Cardiac ventricle fibroblast (primary cell): ENCODE data around the gene RABGGTA. TPM values are rescaled to one million over a fixed set of nuclear protein-coding genes. Genes with fewer than 3 reads are reported as not detected.

Experiments used
- total RNA-seq: library from RNA; depleted of rRNA; stranded (reverse); fragments of >200 nt; gene quantifications from 2 replicates; pipeline ENCODE4 v1.2.3, GENCODE V29; 2015

The RABGGTA gene
- 13.7 and 17.5 TPM in 2 replicates for total RNA-seq

DNA sequence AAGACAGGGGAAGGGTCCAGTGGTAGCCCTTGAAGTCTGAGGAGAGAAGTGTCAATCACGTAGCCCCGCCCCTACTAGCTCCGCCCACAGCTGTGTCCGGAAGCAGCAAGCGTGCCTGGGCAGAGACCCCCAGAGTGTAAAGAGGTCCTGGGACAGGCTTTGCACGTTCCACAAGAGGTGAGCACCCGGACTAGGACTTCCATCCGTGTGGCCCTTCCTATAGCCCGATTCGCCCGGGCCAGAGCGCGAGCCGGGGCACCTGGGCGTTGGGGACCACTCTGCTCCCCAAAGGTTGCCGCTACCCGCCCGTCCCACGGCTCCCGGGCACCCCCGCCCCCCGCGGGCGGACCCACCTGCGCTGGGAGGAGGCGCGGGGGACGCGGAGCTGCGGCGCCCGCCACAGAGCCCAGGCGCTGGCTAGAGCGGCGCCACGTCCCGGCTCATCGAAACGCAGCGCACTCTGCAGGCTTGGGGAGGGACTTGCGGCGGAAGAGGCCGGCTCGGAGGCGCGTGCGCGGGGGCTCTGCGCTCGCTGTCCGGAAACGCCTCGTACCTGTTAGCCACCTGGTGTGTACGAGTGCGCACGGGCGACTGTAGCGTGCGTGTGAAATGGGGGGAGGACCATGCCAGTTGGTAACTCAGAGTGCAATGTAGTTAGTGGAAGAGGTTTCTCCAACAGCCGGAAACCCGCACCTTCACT lies at the start of gene RABGGTA:
RABGGTA (minus strand) TSS at position 464 of the 700 bp plus-strand sequence. CDS start 482 bp downstream, outside the sequence.

GRCh38 chr14:24310646-24311604 lies 39.5 kb upstream of the RABGGTA start, which contains the start of gene LTB4R:
Gene LTB4R (plus strand): TSS chr14:24311502. CDS start chr14:24315652, 4,150 bp downstream.

DNA sequence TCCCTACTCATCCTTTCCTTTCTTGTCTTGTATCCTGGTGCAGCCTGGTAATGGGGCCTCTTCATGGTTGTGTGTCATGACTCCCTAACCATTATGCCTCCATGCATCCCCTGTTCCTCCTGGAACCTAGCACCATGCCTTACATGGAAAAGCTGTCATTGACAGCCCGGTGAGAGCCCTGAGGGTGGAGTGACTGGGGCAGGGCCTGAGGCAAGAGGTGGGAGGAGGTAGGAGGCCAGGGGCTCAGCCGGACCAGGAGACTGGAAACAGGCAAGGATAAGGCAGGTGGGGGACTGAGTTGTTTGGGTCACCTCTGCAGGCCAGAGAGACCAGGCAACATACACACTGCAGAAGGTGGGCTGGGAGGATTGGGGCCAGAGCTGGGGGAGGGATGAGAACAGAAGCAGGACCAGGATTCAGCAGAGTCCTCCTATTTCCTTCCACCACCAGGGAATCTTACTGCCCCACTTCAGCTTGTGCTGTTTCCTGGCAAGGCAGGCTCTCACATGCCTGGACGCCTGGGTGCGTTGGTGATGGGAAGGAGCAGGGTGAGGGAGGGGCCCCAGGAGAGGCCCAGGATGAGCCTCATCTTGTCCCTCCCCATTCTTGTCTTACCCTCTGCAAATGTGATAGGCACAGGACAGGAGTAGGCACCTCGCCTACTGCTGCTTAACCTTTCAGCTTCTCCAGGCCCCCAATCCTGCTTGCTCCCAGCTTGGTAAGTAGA lies 38.3 kb upstream of the RABGGTA start, which contains the start of gene LTB4R2:
LTB4R2 (plus strand) TSS at position 603 of the 727 bp plus-strand sequence. CDS start 525 bp downstream, outside the sequence.

GRCh38 chr14:24307575-24308341 lies 36.4 kb upstream of the RABGGTA start, which contains the start of gene CIDEB:
Gene CIDEB (minus strand): TSS chr14:24307977. CDS start chr14:24307858, 119 bp downstream.

DNA sequence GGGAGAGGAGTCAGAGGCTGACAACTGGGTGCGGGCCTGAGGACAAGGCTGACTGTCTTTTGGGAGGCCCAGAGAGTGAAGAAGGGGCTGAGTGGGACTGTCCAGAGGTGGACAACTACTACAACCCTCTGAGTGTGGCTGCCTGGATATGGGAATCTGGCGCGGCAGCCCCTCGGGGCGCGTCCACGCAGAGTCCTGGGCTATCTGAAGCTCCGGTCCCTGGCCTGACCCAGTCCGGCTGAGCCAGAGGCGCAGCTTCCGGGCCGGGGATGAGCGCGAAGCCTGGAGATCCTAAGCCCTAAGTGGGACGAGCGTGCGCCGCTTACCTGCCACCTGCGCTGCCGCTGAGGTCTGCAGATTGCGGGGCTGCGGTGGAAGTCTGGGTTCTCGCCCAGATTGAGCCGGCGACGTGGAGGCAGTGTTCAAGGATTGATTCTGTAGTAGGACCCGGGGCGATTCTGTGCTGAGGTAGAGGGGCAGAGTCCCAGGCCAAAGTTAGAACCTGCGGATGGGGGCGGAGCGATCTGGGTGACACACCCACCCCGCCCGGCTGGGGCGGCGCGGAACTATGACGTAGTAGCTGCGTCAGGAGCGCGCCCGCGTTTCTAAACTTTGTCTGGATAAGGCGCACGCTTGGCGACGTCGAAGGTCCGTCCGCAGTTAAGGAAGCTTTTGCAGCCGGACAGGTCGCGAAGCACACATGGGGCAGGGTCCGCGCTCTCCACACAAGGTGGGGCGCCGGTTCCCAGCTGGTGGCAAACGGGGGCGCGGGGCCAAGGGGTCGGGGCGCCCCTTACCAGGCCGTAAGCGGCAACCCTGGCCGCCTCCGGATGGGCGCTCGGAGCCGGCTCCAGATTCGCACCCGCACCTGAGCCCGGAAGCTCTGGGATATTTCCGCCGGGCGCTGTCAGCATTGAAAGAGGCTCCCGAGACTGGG lies 28.1 kb upstream of the RABGGTA start, which contains the start of the genes DHRS1 and NOP9:
DHRS1 (minus strand) TSS at position 526 of the 937 bp plus-strand sequence. CDS start 674 bp downstream, outside the sequence.
NOP9 (plus strand) TSS at position 596 of the 937 bp plus-strand sequence; CDS start at position 701, 105 bp downstream.

GRCh38 chr14:24262821-24263733 lies 8.3 kb downstream of the RABGGTA start, which contains the start of gene TGM1:
Gene TGM1 (minus strand): TSS chr14:24263177. CDS start chr14:24262352, 825 bp downstream.

DNA sequence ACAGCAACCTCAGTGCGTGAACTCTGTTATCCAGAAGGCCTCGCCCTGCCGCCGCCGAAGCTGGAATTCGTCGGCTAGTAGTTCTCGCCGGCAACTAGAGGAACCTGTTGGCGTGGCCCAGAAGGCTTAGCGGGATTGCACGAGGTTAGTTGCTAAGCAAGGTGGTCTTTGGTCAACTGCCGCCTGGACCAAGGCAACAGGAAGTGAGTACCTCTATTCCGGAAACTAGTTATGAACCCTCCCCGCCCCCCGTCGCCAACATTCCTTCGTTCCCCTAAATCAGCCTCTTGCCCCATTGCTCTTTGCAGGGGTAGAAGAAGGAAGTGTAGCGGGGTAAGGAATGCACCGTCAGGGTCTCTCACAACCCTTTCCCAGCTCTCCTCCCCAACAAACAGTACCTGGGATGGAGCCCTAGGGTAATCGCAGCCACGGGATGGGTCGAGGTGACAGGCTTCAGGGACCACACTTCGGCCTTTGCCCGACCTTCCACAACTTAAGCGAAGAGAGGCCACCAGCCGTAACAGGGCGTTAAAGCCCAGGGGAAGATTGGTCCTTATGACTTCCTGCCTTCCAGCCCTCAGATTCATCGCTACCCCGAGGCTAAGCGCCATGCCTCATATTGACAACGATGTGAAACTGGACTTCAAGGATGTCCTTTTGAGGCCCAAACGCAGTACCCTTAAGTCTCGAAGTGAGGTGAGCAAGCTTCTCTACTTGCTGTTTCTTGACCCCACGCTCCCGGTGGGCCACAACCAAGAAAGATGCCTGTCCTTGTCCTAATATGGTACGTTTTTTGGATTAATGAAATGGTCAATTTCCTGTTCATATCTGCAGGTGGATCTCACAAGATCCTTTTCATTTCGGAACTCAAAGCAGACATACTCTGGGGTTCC lies 38.5 kb downstream of the RABGGTA start, which contains the start of gene GMPR2:
GMPR2 (plus strand) TSS at position 285 of the 893 bp plus-strand sequence; CDS start at position 610, 325 bp downstream.

DNA sequence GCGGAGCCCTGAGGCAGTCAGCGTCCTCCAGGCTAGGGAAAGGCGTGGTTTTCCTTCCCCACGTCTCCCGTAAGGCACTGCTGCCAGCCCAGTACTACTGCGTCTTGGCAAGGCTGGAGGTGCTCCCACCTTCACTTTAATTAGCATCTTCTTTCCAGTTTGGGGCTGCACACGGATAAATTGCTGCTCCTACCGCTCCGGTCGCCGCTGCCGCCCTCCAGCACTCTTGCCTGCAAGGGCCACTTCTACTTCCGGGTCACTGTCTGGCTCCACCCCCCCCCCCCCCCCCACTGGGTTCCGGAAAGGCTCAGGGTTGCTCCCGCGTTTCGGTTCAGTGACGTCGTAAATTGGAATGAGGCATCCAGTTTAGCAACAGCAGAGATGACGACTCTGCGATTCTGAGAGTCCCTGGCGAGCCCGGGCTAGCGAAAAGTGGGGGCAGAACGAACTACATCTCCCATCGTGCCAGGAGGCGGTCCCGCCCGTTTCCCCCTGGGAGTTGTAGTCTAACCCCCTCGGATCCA lies 39.2 kb downstream of the RABGGTA start, which contains the start of gene NEDD8:
NEDD8 (minus strand) TSS at position 247 of the 524 bp plus-strand sequence; CDS start at position 147, 100 bp downstream.

Other genes starting within 250 kb of the RABGGTA start
- not detected in 2 replicates for gene CARMIL3, start 219.6 kb downstream of the RABGGTA start, total RNA-seq
- not detected in 2 replicates for gene CPNE6, start 200.0 kb downstream of the RABGGTA start, total RNA-seq
- 8.2 and 11.6 TPM in 2 replicates for gene PCK2, start 177.3 kb downstream of the RABGGTA start, total RNA-seq
- gene DCAF11, start 156.8 kb downstream of the RABGGTA start, total RNA-seq: 41.8 and 49.5 TPM in 2 replicates
- gene NRL, start 156.6 kb downstream of the RABGGTA start, total RNA-seq: 0.73 and 0.75 TPM in 2 replicates
- gene FITM1, start 140.9 kb downstream of the RABGGTA start, total RNA-seq: 0.20 TPM in 1 of 2 replicates, not detected in the other
- 123 and 136 TPM in 2 replicates for gene PSME1, start 135.4 kb downstream of the RABGGTA start, total RNA-seq
- gene EMC9, start 130.0 kb downstream of the RABGGTA start, total RNA-seq: 8.3 and 10.2 TPM in 2 replicates
- 52.9 and 82.8 TPM in 2 replicates for gene PSME2, start 125.0 kb downstream of the RABGGTA start, total RNA-seq
- 50.1 and 66.3 TPM in 2 replicates for gene RNF31, start 124.1 kb downstream of the RABGGTA start, total RNA-seq
- 30.3 and 35.5 TPM in 2 replicates for gene IRF9, start 110.3 kb downstream of the RABGGTA start, total RNA-seq
- gene REC8, start 99.5 kb downstream of the RABGGTA start, total RNA-seq: 0.25 and 1.1 TPM in 2 replicates
- 33.4 and 39.3 TPM in 2 replicates for gene IPO4, start 82.8 kb downstream of the RABGGTA start, total RNA-seq
- 73.6 and 75.1 TPM in 2 replicates for gene TM9SF1, start 76.2 kb downstream of the RABGGTA start, total RNA-seq
- not detected in 2 replicates for gene TSSK4, start 65.9 kb downstream of the RABGGTA start, total RNA-seq
- 31.4 and 43.9 TPM in 2 replicates for gene CHMP4A, start 58.1 kb downstream of the RABGGTA start, total RNA-seq
- 10.2 and 11.2 TPM in 2 replicates for gene MDP1, start 55.5 kb downstream of the RABGGTA start, total RNA-seq
- gene NEDD8, start 39.2 kb downstream of the RABGGTA start, total RNA-seq: 96.5 and 125 TPM in 2 replicates
- gene GMPR2, start 38.7 kb downstream of the RABGGTA start, total RNA-seq: 49.8 and 65.4 TPM in 2 replicates
- 22.0 and 32.4 TPM in 2 replicates for gene TINF2, start 29.0 kb downstream of the RABGGTA start, total RNA-seq
- 0.06 and 0.73 TPM in 2 replicates for gene TGM1, start 8.4 kb downstream of the RABGGTA start, total RNA-seq
- gene DHRS1, start 28.2 kb upstream of the RABGGTA start, total RNA-seq: 10.7 and 26.9 TPM in 2 replicates
- gene NOP9, start 28.3 kb upstream of the RABGGTA start, total RNA-seq: 9.2 and 9.9 TPM in 2 replicates
- 1.7 and 1.8 TPM in 2 replicates for gene CIDEB, start 36.4 kb upstream of the RABGGTA start, total RNA-seq
- 1.9 and 2.6 TPM in 2 replicates for gene LTB4R2, start 38.5 kb upstream of the RABGGTA start, total RNA-seq
- 0.59 and 1.1 TPM in 2 replicates for gene LTB4R, start 39.9 kb upstream of the RABGGTA start, total RNA-seq
- 0.94 and 2.1 TPM in 2 replicates for gene ADCY4, start 63.5 kb upstream of the RABGGTA start, total RNA-seq
- 1.1 and 2.2 TPM in 2 replicates for gene RIPK3, start 68.4 kb upstream of the RABGGTA start, total RNA-seq
- gene NFATC4, start 96.6 kb upstream of the RABGGTA start, total RNA-seq: 51.0 and 54.5 TPM in 2 replicates
- 7.6 and 9.5 TPM in 2 replicates for gene NYNRIN, start 127.4 kb upstream of the RABGGTA start, total RNA-seq
- gene CBLN3, start 158.1 kb upstream of the RABGGTA start, total RNA-seq: 6.6 and 15.3 TPM in 2 replicates
- 25.8 and 30.0 TPM in 2 replicates for gene KHNYN, start 158.4 kb upstream of the RABGGTA start, total RNA-seq
- gene SDR39U1, start 171.2 kb upstream of the RABGGTA start, total RNA-seq: 16.9 and 19.3 TPM in 2 replicates
- not detected in 2 replicates for gene CMA1, start 236.7 kb upstream of the RABGGTA start, total RNA-seq